CD8-positive, alpha-beta memory T cell (primary cell): ENCODE data around the gene REEP6. TPM values are rescaled to one million over a fixed set of nuclear protein-coding genes. Genes with fewer than 3 reads are reported as not detected.
A peak's percentile ranks its signal among the peaks of the same experiment; 100 is the strongest.

Experiments used
- CTCF ChIA-PET: fragments of 350-600 bp; sonication (Branson Sonifier 250); formaldehyde crosslinking; loops from one replicate; lab custom pipeline; 2021; ENCODE audit warnings: antibody characterized with exemption; lab: Charles Lee
- POLR2A ChIA-PET: fragments of 350-600 bp; sonication (Branson Sonifier 250); formaldehyde crosslinking; loops from one replicate; lab custom pipeline; 2021; ENCODE audit warnings: antibody characterized with exemption; lab: Charles Lee
- DNase-seq, 5 donors: peaks; one replicate each; pipeline versions ENCODE4 v3.0.0 to v3.0.0-alpha.2; 2020 to 2022; ENCODE audit warnings: mixed read lengths in 1 of 5
- H3K27ac ChIP-seq: one replicate; pipeline ENCODE4 v1.7.0; 2013; ENCODE audit warnings: low read depth, mild to moderate bottlenecking, low read length, moderate library complexity
- H3K27me3 ChIP-seq: 2 replicates; pipeline ENCODE4 v1.7.0; 2013; ENCODE audit warnings: low read length, mild to moderate bottlenecking; ENCODE audit not compliant: insufficient read depth, poor library complexity, severe bottlenecking
- H3K36me3 ChIP-seq: 2 replicates; pipeline ENCODE4 v1.7.0; 2013; ENCODE audit warnings: mild to moderate bottlenecking, low read length, moderate library complexity; ENCODE audit not compliant: insufficient read depth
- H3K4me1 ChIP-seq: 2 replicates; pipeline ENCODE4 v1.7.0; 2013; ENCODE audit warnings: mild to moderate bottlenecking, low read length, moderate library complexity; ENCODE audit not compliant: insufficient read depth
- H3K4me3 ChIP-seq: 2 replicates; pipeline ENCODE4 v1.7.0; 2013; ENCODE audit warnings: mild to moderate bottlenecking, low read length
- H3K9me3 ChIP-seq: 2 replicates; pipeline ENCODE4 v1.7.0; 2013; ENCODE audit warnings: mild to moderate bottlenecking, low read length
- H3K27ac Mint-ChIP-seq, 8 donors: one replicate each; pipeline ENCODE4 v1.8.0; 2020 to 2021; ENCODE audit warnings: mixed read lengths in 8 of 8, mild to moderate bottlenecking in 6 of 8, inconsistent platforms in 3 of 8, moderate library complexity in 3 of 8
- H3K27me3 Mint-ChIP-seq, 2 donors: one replicate each; pipeline ENCODE4 v1.8.0; 2020 to 2021; ENCODE audit warnings: mixed read lengths in 2 of 2, mild to moderate bottlenecking in 1 of 2, moderate library complexity in 1 of 2
- H3K36me3 Mint-ChIP-seq, 3 donors: one replicate each; pipeline ENCODE4 v1.8.0; 2020 to 2021; ENCODE audit warnings: mixed read lengths in 3 of 3, inconsistent platforms in 1 of 3, mild to moderate bottlenecking in 1 of 3
- H3K4me1 Mint-ChIP-seq, 3 donors: one replicate each; pipeline ENCODE4 v1.8.0; 2020 to 2021; ENCODE audit warnings: mixed read lengths in 3 of 3, inconsistent platforms in 1 of 3, mild to moderate bottlenecking in 1 of 3
- H3K4me3 Mint-ChIP-seq, 7 donors: one replicate each; pipeline ENCODE4 v1.8.0; 2020 to 2021; ENCODE audit warnings: mixed read lengths in 7 of 7, mild to moderate bottlenecking in 6 of 7, moderate library complexity in 4 of 7, inconsistent platforms in 2 of 7
- H3K9me3 Mint-ChIP-seq, 5 donors: one replicate each; pipeline ENCODE4 v1.8.0; 2020 to 2022; ENCODE audit warnings: mixed read lengths in 5 of 5, mild to moderate bottlenecking in 3 of 5, moderate library complexity in 2 of 5, inconsistent platforms in 1 of 5
- polyA plus RNA-seq: library from polyadenylated mRNA; unstranded; fragments of 300-500 nt; fragmentation: Illumina TruSeq; gene quantifications from one replicate; pipeline ENCODE4 v1.2.3, GENCODE V29; 2021
- total RNA-seq, 2 experiments: library from RNA; stranded (reverse); gene quantifications; one replicate each; pipeline ENCODE4 v1.2.3, GENCODE V29; 2021

REEP6 gene
- total and polyA plus RNA-seq, 3 experiments from 2014 or later: 1.8 to 4.5 (median 2.0) TPM

GRCh38 chr19:1455002-1455335 lies 36.0 kb upstream of the REEP6 start:
- Mint-ChIP-seq H3K36me3 (peaks cover 0 to 2% (median 0%) of the 10 kb centered on the region in 3 donors), H3K9me3 (peaks cover 0 to 2% (median 0%) of the 10 kb centered on the region in 5 donors), H3K27me3 (peaks cover 41 to 55% of the 10 kb centered on the region in 2 donors), H3K4me3 (no peak overlapping the region), H3K27ac (no peak overlapping the region), H3K4me1 (peaks cover 11 to 24% (median 13%) of the 10 kb centered on the region in 3 donors)
- H3K4me1 ChIP-seq: peaks cover 12% of the 10 kb centered on the region
- ChIA-PET CTCF (interaction anchor here (0.7 to 2.0 kb wide), 3 partner anchors 11 to 48 kb away, joined by 3 to 5 read pairs (median 3); no protein-coding TSS in a partner anchor), POLR2A (interaction anchor here (1.0 to 1.3 kb wide), 2 partner anchors 17 to 186 kb away, joined by 3 to 4 read pairs; no protein-coding TSS in a partner anchor)
- H3K4me3 ChIP-seq: no peak overlapping the region
- no peak overlapping the region for H3K27ac ChIP-seq
- H3K27me3 ChIP-seq: peaks cover 50% of the 10 kb centered on the region
- no peaks in the 10 kb centered on the region for H3K9me3 ChIP-seq
- DNase-seq: no peak
- H3K36me3 ChIP-seq: no peaks in the 10 kb centered on the region

- peaks cover 38 to 54% of the 10 kb centered on the region in 2 donors for H3K27me3 Mint-ChIP-seq
- peak overlapping the region in 2 of 8 donors; percentile 38 to 54 for H3K27ac Mint-ChIP-seq
These were observed 35.5 kb upstream of the REEP6 start for GRCh38 chr19:1455336-1456120.

GRCh38 chr19:1456121-1456900 lies 34.7 kb upstream of the REEP6 start:
- CTCF ChIA-PET: interaction anchor here (2.0 kb wide), 1 partner anchor 9 kb away, joined by 5 read pairs; no protein-coding TSS in a partner anchor
- peaks cover 37% of the 10 kb centered on the region for H3K27me3 ChIP-seq
- POLR2A ChIA-PET: no interaction called here
- no peak overlapping the region for H3K4me3 Mint-ChIP-seq
- peaks cover 0 to 2% (median 0%) of the 10 kb centered on the region in 3 donors for H3K36me3 Mint-ChIP-seq
- no peak overlapping the region for H3K4me3 ChIP-seq
- H3K4me1 Mint-ChIP-seq: peaks cover 11 to 16% (median 12%) of the 10 kb centered on the region in 3 donors
- no peaks in the 10 kb centered on the region for H3K9me3 Mint-ChIP-seq
- H3K4me1 ChIP-seq: peaks cover 12% of the 10 kb centered on the region
- peaks cover 30 to 46% of the 10 kb centered on the region in 2 donors for H3K27me3 Mint-ChIP-seq
- no peaks in the 10 kb centered on the region for H3K36me3 ChIP-seq
- H3K9me3 ChIP-seq: no peaks in the 10 kb centered on the region
- DNase-seq: no peak
- no peak overlapping the region for H3K27ac ChIP-seq
- no peak overlapping the region for H3K27ac Mint-ChIP-seq

More at GRCh38 chr19:1455336-1456120, 35.5 kb upstream of the REEP6 start:
- Histone ChIP-seq H3K36me3 (no peaks in the 10 kb centered on the region), H3K9me3 (no peaks in the 10 kb centered on the region), H3K27me3 (peaks cover 45% of the 10 kb centered on the region), H3K4me1 (peaks cover 12% of the 10 kb centered on the region), H3K4me3 (no peak overlapping the region), H3K27ac (no peak overlapping the region)
- ChIA-PET CTCF (interaction anchor here (0.7 to 2.0 kb wide), 3 partner anchors 10 to 47 kb away, joined by 3 to 5 read pairs (median 3); no protein-coding TSS in a partner anchor), POLR2A (interaction anchor here (0.5 to 1.3 kb wide), 3 partner anchors 18 to 613 kb away, joined by 3 to 4 read pairs (median 3); no protein-coding TSS in a partner anchor)
- Mint-ChIP-seq H3K4me3 (peak overlapping the region in 6 of 7 donors; percentile 17 to 81 (median 60)), H3K9me3 (peaks cover 0 to 2% (median 0%) of the 10 kb centered on the region in 5 donors), H3K4me1 (peaks cover 11 to 21% (median 13%) of the 10 kb centered on the region in 3 donors), H3K36me3 (peaks cover 0 to 2% (median 0%) of the 10 kb centered on the region in 3 donors)
- DNase-seq: peak; percentile 37 to 65 (median 47)

- DNase-seq: no peak
- POLR2A ChIA-PET: no interaction called here
These were observed 33.8 kb upstream of the REEP6 start for GRCh38 chr19:1457031-1457739.

GRCh38 chr19:1457892-1458291 lies 33.1 kb upstream of the REEP6 start:
- ChIA-PET POLR2A (no interaction called here), CTCF (interaction anchor here (0.7 to 1.7 kb wide), 3 partner anchors 11 to 33 kb away, joined by 3 to 5 read pairs (median 4); partner anchors contain the start of genes PCSK4 and REEP6)
- H3K27me3 Mint-ChIP-seq: peaks cover 25 to 40% of the 10 kb centered on the region in 2 donors
- no peak overlapping the region for H3K27ac ChIP-seq
- no peak overlapping the region for H3K27ac Mint-ChIP-seq
- peaks cover 11 to 16% (median 12%) of the 10 kb centered on the region in 3 donors for H3K4me1 Mint-ChIP-seq
- no peak for DNase-seq
- H3K27me3 ChIP-seq: peaks cover 29% of the 10 kb centered on the region
- H3K9me3 ChIP-seq: no peaks in the 10 kb centered on the region
- no peak overlapping the region for H3K4me3 ChIP-seq
- peaks cover 12% of the 10 kb centered on the region for H3K4me1 ChIP-seq
- no peaks in the 10 kb centered on the region for H3K9me3 Mint-ChIP-seq
- H3K36me3 Mint-ChIP-seq: peaks cover 0 to 2% (median 0%) of the 10 kb centered on the region in 3 donors
- H3K36me3 ChIP-seq: no peaks in the 10 kb centered on the region
- H3K4me3 Mint-ChIP-seq: no peak overlapping the region

More at GRCh38 chr19:1457031-1457739, 33.8 kb upstream of the REEP6 start:
- Histone ChIP-seq H3K4me1 (peaks cover 12% of the 10 kb centered on the region), H3K9me3 (no peaks in the 10 kb centered on the region), H3K36me3 (no peaks in the 10 kb centered on the region), H3K27ac (no peak overlapping the region), H3K27me3 (peaks cover 33% of the 10 kb centered on the region), H3K4me3 (no peak overlapping the region)
- no peaks in the 10 kb centered on the region for H3K9me3 Mint-ChIP-seq
- H3K4me1 Mint-ChIP-seq: peaks cover 11 to 16% (median 12%) of the 10 kb centered on the region in 3 donors
- peaks cover 27 to 45% of the 10 kb centered on the region in 2 donors for H3K27me3 Mint-ChIP-seq
- CTCF ChIA-PET: interaction anchor here (1.0 to 2.0 kb wide), 3 partner anchors 9 to 33 kb away, joined by 4 to 5 read pairs (median 5); partner anchors contain the start of genes PCSK4 and REEP6
- H3K4me3 Mint-ChIP-seq: no peak overlapping the region
- peaks cover 0 to 2% (median 0%) of the 10 kb centered on the region in 3 donors for H3K36me3 Mint-ChIP-seq
- H3K27ac Mint-ChIP-seq: no peak overlapping the region

GRCh38 chr19:1459479-1459878 lies 31.5 kb upstream of the REEP6 start:
- no peak overlapping the region for H3K4me3 Mint-ChIP-seq
- POLR2A ChIA-PET: no interaction called here
- peaks cover 0 to 2% (median 0%) of the 10 kb centered on the region in 3 donors for H3K36me3 Mint-ChIP-seq
- peaks cover 16% of the 10 kb centered on the region for H3K27me3 ChIP-seq
- H3K4me1 ChIP-seq: peaks cover 12% of the 10 kb centered on the region
- no peak for DNase-seq
- H3K9me3 Mint-ChIP-seq: no peaks in the 10 kb centered on the region
- no peak overlapping the region for H3K4me3 ChIP-seq
- H3K27ac ChIP-seq: no peak overlapping the region
- H3K36me3 ChIP-seq: no peaks in the 10 kb centered on the region
- CTCF ChIA-PET: interaction anchor here (1.0 kb wide), 1 partner anchor 14 kb away, joined by 3 read pairs; no protein-coding TSS in a partner anchor
- H3K27ac Mint-ChIP-seq: no peak overlapping the region
- H3K9me3 ChIP-seq: no peaks in the 10 kb centered on the region
- H3K27me3 Mint-ChIP-seq: peaks cover 18 to 28% of the 10 kb centered on the region in 2 donors
- peaks cover 9 to 11% (median 11%) of the 10 kb centered on the region in 3 donors for H3K4me1 Mint-ChIP-seq
